Mammary microvascular endothelial cell (primary cell): ENCODE results near the gene DOK1. TPM values are rescaled to one million over a fixed set of nuclear protein-coding genes. Genes with fewer than 3 reads are reported as not detected.

ENCODE experiments used
- total RNA-seq: library from RNA; depleted of rRNA; stranded (reverse); fragments of >200 nt; gene quantifications from 2 replicates; pipeline ENCODE4 v1.2.3, GENCODE V29; 2015

DOK1 gene
- total RNA-seq: 19.9 and 23.2 TPM in 2 replicates

DNA sequence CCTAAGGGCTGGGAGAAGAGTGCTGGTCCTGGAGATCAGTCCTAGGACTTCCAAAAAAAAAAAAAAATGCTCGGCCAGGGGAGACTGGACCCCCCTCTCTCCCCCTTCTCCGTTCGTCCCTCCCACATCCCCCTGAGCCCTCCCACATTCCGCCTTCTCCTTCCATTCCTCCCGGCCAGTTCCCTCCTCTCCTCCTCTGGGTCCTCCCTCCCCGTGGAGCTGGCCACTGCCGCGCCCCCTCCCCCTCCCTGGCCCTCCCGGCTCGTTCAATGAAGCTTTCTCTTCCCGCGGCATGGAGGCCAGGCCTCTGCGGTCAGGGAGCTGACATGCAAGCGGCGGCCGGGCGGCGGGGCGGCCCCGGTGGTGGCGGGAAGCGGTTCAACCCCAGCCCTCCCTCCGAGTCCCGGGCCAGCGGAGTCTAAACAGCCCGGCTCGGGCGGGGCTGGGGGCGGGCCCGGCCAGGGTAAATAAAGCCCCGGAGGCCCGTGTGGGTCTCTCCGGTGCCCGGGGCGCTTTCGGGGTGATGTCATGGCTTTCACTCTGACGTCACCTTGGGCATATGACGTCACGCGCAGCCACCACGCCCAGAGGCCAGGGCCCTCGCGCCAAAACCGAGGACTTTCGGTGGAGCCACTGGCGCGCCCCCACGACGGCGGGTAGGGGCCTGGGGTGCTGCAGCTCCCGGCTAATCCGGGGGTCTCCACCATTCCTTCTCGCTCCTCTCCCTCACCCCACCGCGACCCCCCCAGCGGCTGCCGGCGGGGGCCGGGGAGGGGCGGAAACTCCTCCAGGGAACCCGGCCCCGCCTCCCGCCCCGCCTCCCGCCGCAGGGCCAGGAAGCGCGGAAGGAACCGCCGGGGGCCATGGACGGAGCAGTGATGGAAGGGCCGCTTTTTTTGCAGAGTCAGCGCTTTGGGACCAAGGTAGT lies at the start of gene DOK1, which contains the start of gene LOXL3:
Gene DOK1, plus strand, starts transcription at position 829 of the 928 bp plus-strand sequence. Its CDS starts 35 bp downstream, at position 864.
Gene LOXL3, minus strand, starts transcription at position 51 of the 928 bp plus-strand sequence. CDS start 1,308 bp downstream, outside the sequence.

DNA sequence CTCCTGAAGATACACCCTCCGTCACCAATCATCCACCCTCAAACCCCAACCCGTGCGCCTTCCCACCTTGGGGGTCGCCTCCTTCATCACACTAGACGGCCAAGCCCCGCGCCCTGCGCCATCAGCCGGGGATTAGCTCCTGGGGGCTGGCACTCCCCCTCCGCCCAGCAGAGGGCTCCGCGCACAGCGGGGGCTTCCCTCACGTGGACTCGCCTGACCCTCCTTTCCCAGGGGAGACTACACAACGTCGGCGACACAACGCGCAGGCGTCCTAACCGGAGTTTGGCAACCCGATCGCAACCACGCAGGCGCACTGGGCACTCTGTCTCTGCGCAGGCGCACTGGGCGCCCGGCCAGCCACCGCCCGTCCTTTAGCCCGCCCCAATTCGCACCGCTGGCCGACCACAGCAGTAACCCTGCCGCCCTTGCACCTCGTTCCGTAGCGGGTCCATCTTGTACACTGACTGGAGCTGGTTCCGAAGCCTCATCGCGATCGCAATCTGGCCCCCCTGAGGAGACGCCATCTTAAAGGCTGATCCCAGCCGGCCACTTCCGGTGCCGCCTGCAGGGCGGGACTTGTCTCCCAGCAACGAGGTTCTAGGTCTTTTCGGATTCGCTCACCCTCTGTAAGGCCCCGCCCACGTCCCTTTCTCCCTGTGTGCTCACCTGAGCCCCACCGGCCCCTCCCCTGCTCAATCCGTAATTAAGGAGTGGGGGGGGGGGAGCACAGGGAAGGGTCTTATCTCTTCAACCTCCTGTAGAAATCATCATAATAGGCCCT lies 47.2 kb upstream of the DOK1 start, which contains the start of gene PCGF1:
Gene PCGF1, minus strand, starts transcription at position 551 of the 781 bp plus-strand sequence. Its CDS starts 27 bp downstream, at position 524.

GRCh38 chr2:74514368-74515270 lies 39.9 kb upstream of the DOK1 start, which contains the start of gene TLX2:
TLX2 (plus strand) TSS chr2:74514450; CDS start chr2:74514807, 357 bp downstream.

DNA sequence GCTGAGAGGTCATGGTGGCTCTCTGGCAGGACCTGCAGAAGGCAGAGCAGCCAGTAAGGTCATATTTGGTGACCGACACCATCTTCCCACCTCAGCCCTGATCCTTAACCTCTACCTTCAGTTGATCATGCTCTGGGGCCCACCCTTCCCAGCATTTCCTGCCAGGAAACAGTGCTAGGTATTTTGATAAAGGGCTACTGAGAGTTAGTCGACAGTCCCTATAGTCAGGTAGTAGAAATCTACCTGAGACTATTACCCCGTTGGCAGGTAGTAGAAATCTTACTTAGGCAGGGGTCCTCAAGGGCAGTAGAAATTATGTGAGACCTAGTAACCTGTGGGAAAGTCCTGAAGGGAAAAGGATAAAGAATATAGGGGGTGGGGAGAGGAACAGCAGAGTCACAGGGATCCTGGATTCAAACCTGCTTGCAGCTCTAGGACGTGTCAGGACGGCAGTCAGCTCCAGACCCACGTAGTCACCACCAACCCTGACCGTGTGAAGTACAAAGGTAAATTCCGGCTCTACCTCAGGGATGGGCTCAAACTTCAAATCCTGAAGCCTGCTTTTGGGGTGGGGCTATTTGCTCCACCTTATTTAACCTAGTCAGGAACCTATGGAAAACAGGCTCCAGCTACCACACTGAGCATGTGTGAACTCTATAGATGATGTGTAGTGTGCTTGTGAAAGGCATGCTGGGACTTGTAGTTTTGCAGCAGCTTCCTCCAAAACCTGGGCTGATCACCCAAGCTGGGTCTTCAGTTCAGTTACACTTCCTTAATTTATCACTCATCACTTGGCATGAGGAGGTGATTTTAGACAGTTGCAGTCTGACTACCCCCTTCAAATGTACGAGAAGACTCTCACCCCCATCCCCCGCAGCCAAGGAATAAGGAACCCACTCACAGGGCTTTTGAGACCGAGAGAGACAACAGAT lies 28.5 kb upstream of the DOK1 start, which contains the start of gene DQX1:
Gene DQX1, minus strand, starts transcription at position 515 of the 932 bp plus-strand sequence. Its CDS starts 502 bp downstream, at position 13.

DNA sequence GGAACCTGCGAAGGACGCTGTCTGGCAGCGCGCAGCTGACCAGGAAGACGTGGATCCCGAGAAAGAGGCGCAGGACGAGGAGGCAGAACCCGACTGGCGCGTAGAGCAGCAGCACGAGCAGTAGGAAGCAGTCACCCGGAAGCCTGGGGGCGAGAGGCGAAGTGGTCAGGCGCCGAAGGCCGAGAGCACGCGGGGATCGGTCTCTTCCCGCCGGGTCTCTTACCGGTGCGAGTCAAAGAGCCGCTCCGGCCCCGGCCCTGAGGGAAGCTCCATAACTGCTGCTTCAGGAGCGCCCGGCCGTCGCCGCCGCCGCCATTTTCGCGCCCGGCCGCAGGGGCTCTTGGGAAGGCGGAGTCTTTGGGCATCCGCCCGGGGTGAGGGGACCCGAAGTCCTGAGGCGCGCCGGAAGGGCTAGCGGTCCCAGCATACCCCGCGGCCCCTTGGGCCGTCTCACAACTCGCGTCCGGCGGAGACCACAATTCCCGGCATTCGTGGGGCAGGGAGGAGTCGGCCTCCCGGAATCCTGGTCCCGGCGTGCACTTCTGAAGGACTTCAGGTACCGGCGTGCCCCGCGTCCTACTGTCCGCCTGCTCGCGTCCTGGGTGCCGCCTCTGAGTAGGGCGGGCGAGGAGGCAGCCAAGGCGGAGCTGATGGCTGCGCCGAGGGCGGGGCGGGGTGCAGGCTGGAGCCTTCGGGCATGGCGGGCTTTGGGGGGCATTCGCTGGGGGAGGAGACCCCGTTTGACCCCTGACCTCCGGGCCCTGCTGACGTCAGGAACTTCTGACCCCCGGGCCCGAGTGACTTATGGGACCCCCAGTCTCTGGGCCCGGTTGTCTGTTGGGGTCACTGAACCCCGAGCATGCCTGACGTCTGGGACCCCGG lies 24.9 kb upstream of the DOK1 start, which contains the start of the genes AUP1 and HTRA2:
Gene AUP1, minus strand, starts transcription at position 350 of the 882 bp plus-strand sequence. Its CDS starts 77 bp downstream, at position 273.
Gene HTRA2, plus strand, starts transcription at position 577 of the 882 bp plus-strand sequence. Its CDS starts 74 bp downstream, at position 651.

Other genes starting within 250 kb of the DOK1 start
- gene SLC4A5, start 211.3 kb upstream of the DOK1 start, total RNA-seq: 0.05 and 0.07 TPM in 2 replicates
- 125 and 128 TPM in 2 replicates for gene DCTN1, start 174.4 kb upstream of the DOK1 start, total RNA-seq
- gene C2orf81, start 133.1 kb upstream of the DOK1 start, total RNA-seq: 0.59 and 0.67 TPM in 2 replicates
- 27.2 and 30.3 TPM in 2 replicates for gene WDR54, start 133.0 kb upstream of the DOK1 start, total RNA-seq
- gene RTKN, start 112.8 kb upstream of the DOK1 start, total RNA-seq: 3.2 and 5.6 TPM in 2 replicates
- gene INO80B, start 99.6 kb upstream of the DOK1 start, total RNA-seq: 16.2 and 17.2 TPM in 2 replicates
- gene WBP1, start 96.3 kb upstream of the DOK1 start, total RNA-seq: 36.2 and 43.0 TPM in 2 replicates
- 67.8 and 75.5 TPM in 2 replicates for gene MOGS, start 89.3 kb upstream of the DOK1 start, total RNA-seq
- 23.0 and 63.2 TPM in 2 replicates for gene MRPL53, start 82.0 kb upstream of the DOK1 start, total RNA-seq
- 9.8 and 9.9 TPM in 2 replicates for gene CCDC142, start 71.7 kb upstream of the DOK1 start, total RNA-seq
- gene TTC31, start 71.6 kb upstream of the DOK1 start, total RNA-seq: 15.8 and 22.0 TPM in 2 replicates
- gene LBX2, start 55.1 kb upstream of the DOK1 start, total RNA-seq: 2.5 and 4.3 TPM in 2 replicates
- gene PCGF1, start 47.0 kb upstream of the DOK1 start, total RNA-seq: 5.1 and 6.2 TPM in 2 replicates
- gene TLX2, start 40.3 kb upstream of the DOK1 start, total RNA-seq: not detected in 2 replicates
- not detected in 2 replicates for gene DQX1, start 28.5 kb upstream of the DOK1 start, total RNA-seq
- 111 and 134 TPM in 2 replicates for gene AUP1, start 25.0 kb upstream of the DOK1 start, total RNA-seq
- gene HTRA2, start 24.8 kb upstream of the DOK1 start, total RNA-seq: 23.4 and 28.8 TPM in 2 replicates
- gene LOXL3, start 778 bp upstream of the DOK1 start, total RNA-seq: 0.27 and 0.94 TPM in 2 replicates
- not detected in 2 replicates for gene M1AP, start 93.6 kb downstream of the DOK1 start, total RNA-seq
- 3.7 and 5.0 TPM in 2 replicates for gene SEMA4F, start 99.5 kb downstream of the DOK1 start, total RNA-seq